ENCODE data around the gene KCNK15. TPM values are rescaled to one million over a fixed set of nuclear protein-coding genes. Genes with fewer than 3 reads are reported as not detected.
A peak's percentile ranks its signal among the peaks of the same experiment; 100 is the strongest.
"Not testable (repeated sequence)": the region's sequence is repeated elsewhere in the genome, so short reads cannot be mapped to it uniquely, and the experiment has no call there.

Gene KCNK15
- total RNA-seq = 1 to 10 TPM in 3 of 4 donors, under 1 TPM in 1; 0.57 to 1.9 (median 1.4) TPM

DNA sequence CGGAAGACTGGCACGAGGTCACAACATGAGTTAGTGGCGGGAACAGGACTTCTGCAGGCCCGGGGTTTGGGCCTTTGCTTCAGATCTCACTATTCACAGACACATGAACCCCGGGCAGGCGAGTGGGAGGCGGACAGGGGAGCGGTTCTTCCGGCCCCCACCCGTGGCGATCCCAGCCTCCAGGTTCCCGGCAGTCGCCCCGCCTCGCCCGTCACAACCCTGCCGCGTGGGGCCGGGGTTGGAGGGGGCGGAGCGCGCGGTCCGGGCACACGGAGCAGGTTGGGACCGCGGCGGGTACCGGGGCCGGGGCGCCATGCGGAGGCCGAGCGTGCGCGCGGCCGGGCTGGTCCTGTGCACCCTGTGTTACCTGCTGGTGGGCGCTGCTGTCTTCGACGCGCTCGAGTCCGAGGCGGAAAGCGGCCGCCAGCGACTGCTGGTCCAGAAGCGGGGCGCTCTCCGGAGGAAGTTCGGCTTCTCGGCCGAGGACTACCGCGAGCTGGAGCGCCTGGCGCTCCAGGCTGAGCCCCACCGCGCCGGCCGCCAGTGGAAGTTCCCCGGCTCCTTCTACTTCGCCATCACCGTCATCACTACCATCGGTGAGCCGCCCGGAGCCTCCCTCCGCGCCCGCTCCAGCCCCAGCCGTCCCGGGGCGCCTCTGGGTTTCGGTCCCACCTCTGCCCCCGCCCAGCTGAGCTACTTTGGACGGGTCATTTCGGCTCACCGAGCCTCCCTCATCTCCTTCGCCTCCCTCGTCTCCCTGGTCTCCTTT lies at the start of gene KCNK15:
KCNK15 (plus strand) TSS at position 268 of the 769 bp plus-strand sequence; CDS start at position 314, 46 bp downstream.
- H3K9me3 ChIP-seq = no peaks in the 10 kb centered on the region
- 2% methylated on average over 17 of the region's 81 CpGs for WGBS
- no peaks in the 10 kb centered on the region for H3K36me3 ChIP-seq
- peak within 1 kb of the TSS; percentile 61 for H3K4me3 ChIP-seq
- no peak for DNase-seq (ENCODE audit: low spot score in 2 of 2)
- peaks cover 38% of the 10 kb centered on the region for H3K4me1 ChIP-seq
- peak within 1 kb of the TSS; percentile 42 for H3K27ac ChIP-seq
- TF ChIP-seq, protein P1, sequence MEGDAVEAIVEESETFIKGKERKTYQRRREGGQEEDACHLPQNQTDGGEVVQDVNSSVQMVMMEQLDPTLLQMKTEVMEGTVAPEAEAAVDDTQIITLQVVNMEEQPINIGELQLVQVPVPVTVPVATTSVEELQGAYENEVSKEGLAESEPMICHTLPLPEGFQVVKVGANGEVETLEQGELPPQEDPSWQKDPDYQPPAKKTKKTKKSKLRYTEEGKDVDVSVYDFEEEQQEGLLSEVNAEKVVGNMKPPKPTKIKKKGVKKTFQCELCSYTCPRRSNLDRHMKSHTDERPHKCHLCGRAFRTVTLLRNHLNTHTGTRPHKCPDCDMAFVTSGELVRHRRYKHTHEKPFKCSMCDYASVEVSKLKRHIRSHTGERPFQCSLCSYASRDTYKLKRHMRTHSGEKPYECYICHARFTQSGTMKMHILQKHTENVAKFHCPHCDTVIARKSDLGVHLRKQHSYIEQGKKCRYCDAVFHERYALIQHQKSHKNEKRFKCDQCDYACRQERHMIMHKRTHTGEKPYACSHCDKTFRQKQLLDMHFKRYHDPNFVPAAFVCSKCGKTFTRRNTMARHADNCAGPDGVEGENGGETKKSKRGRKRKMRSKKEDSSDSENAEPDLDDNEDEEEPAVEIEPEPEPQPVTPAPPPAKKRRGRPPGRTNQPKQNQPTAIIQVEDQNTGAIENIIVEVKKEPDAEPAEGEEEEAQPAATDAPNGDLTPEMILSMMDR (IDR thresholded peaks at IDR 0.05) = no peak
- TF ChIP-seq POLR2AphosphoS5 (IDR thresholded peaks at IDR 0.05) = no peak
- no peak for TF ChIP-seq POLR2A (IDR thresholded peaks at IDR 0.05)
- TF ChIP-seq EP300 (IDR thresholded peaks at IDR 0.05) = no peak
- peaks cover 15% of the 10 kb centered on the region for H3K27me3 ChIP-seq

DNA sequence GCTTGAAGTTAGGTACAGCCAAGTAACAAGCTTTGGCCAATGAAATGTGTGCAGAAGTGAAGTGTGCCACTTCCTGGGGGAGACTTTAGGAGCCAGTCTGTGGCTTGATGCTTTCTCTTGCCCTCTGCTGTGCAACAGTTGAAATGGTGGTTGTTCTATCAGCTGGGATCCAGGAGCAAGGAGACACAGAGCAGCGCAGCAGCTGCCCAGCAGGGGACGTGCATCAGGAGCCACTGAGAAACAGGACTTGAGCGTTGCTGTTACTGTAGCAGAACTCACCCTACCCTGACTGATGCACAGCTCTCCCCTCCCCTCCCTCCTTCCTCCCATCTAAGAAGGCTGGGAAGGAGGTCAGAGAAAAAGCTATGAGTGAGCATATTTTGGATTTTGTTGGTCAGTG lies 49.4 kb upstream of the KCNK15 start:
- TF ChIP-seq POLR2AphosphoS5 (IDR thresholded peaks at IDR 0.05) (no peak), POLR2A (IDR thresholded peaks at IDR 0.05) (no peak), EP300 (IDR thresholded peaks at IDR 0.05) (no peak)
- TF ChIP-seq, protein P1 (IDR thresholded peaks at IDR 0.05) = no peak
- no peaks in the 10 kb centered on the region for H3K36me3 ChIP-seq
- peak overlapping the region; percentile 83 for H3K27ac ChIP-seq
- H3K4me3 ChIP-seq = no peak overlapping the region
- H3K27me3 ChIP-seq = no peaks in the 10 kb centered on the region
- H3K4me1 ChIP-seq = peaks cover 52% of the 10 kb centered on the region
- 83% methylated on average over 3 of the region's 3 CpGs for WGBS
- H3K9me3 ChIP-seq = no peaks in the 10 kb centered on the region
- no peak for DNase-seq (ENCODE audit: low spot score in 2 of 2)

DNA sequence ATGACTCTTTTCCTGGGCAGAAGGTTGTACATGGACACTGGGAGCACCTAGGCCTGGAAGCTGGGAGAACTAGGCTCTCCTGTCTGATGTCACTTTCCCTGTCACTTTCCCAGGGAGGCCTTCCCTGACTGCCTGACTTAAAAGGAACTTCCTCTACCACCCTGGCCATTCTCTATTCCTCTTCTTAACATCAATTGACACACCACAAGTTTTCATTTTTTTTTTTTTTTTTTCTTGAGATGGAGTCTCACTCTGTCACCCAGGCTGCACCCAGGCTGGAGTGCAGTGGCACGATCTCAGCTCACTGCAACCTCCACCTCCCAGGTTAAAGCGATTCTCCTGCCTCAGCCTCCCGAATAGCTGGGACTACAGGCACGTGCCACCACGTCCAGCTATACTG lies 48.6 kb upstream of the KCNK15 start:
- not testable (repeated sequence) for H3K4me3 ChIP-seq; H3K36me3 ChIP-seq; DNase-seq (ENCODE audit: low spot score in 2 of 2); H3K27me3 ChIP-seq; H3K9me3 ChIP-seq
- 95% methylated on average over 5 of the region's 5 CpGs for WGBS
- peaks cover 54% of the 10 kb centered on the region for H3K4me1 ChIP-seq
- peak overlapping the region; percentile 83 for H3K27ac ChIP-seq

DNA sequence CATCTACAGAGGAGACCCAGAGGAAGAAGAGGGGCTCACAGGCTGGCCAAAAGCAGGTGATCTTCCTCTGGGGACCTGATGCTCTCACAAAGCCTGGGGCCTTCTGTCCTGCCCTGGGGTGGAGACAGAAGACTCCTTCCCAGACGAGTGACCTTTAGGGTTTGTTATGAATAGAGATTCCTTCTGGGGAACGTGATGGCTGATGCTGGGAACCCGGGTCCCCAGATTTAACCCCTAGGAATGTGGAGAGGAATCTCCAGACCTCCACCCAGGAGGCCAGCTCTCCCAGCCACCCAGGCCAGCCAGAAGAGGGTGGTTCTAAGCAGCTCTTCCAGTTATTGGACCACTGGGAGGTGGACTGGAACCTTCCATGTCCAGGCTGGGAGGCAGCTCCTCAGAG lies 47.3 kb upstream of the KCNK15 start:
- 42% methylated on average over 3 of the region's 3 CpGs for WGBS
- TF ChIP-seq, protein P1 (IDR thresholded peaks at IDR 0.05) = no peak
- no peak overlapping the region for H3K4me3 ChIP-seq
- no peak for DNase-seq (ENCODE audit: low spot score in 2 of 2)
- no peak overlapping the region for H3K27ac ChIP-seq
- H3K27me3 ChIP-seq = no peaks in the 10 kb centered on the region
- H3K36me3 ChIP-seq = no peaks in the 10 kb centered on the region
- no peaks in the 10 kb centered on the region for H3K9me3 ChIP-seq
- peaks cover 57% of the 10 kb centered on the region for H3K4me1 ChIP-seq

DNA sequence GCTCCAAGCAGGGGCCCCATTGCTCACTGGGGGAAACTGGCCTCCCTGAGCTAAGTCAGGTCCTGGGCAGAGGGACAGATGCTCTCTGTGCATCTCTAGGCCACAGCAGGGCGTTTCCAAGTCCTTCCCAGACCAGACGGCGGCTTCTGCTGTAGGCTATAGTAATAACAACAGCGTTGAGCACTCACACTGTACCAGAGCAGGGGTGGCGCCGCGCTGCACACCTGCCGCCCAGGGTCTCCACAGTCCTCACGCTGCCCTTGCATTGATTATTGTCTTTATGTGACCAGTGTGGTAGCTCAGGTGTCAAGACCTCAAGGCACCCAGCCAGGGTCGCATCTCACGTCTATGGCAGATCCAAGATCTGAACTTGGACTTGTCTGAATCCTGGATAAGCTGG lies 45.4 kb upstream of the KCNK15 start:
- peaks cover 46% of the 10 kb centered on the region for H3K4me1 ChIP-seq

More for the DNA sequence above, 45.4 kb upstream of the KCNK15 start:
- H3K27ac ChIP-seq = no peak overlapping the region
- 89% methylated on average over 10 of the region's 11 CpGs for WGBS
- no peak overlapping the region for H3K4me3 ChIP-seq
- TF ChIP-seq POLR2AphosphoS5 (IDR thresholded peaks at IDR 0.05) (no peak), POLR2A (IDR thresholded peaks at IDR 0.05) (no peak), EP300 (IDR thresholded peaks at IDR 0.05) (no peak)
- TF ChIP-seq, protein P1 (IDR thresholded peaks at IDR 0.05) = no peak
- no peaks in the 10 kb centered on the region for H3K36me3 ChIP-seq
- DNase-seq (ENCODE audit: low spot score in 2 of 2) = no peak
- H3K9me3 ChIP-seq = no peaks in the 10 kb centered on the region
- H3K27me3 ChIP-seq = no peaks in the 10 kb centered on the region
